ENCODE results near the gene RNF212. TPM values are rescaled to one million over a fixed set of nuclear protein-coding genes. Genes with fewer than 3 reads are reported as not detected.

The RNF212 gene
- total RNA-seq, 1 donor from 2014 or later: 11.2 TPM

GRCh38 chr4:1139860-1140259, 26.5 kb upstream of the RNF212 start:
- H3K4me1 Mint-ChIP-seq (ENCODE audit: low read depth): no peaks in the 10 kb centered on the region
- H3K27ac Mint-ChIP-seq: no peak overlapping the region
- H3K27me3 Mint-ChIP-seq: peaks cover 16% of the 10 kb centered on the region

GRCh38 chr4:1137850-1138249, 24.5 kb upstream of the RNF212 start:
- Mint-ChIP-seq H3K9me3 (ENCODE audit: low read depth) (peaks cover 4% of the 10 kb centered on the region), H3K36me3 (ENCODE audit: insufficient read depth) (peaks cover 3% of the 10 kb centered on the region), H3K4me1 (ENCODE audit: low read depth) (no peaks in the 10 kb centered on the region), H3K4me3 (ENCODE audit: low read depth) (no peak overlapping the region), H3K27me3 (peaks cover 12% of the 10 kb centered on the region), H3K27ac (no peak overlapping the region)
- no peak for DNase-seq (ENCODE audit: low spot score, unreplicated experiment)
- no peak for TF ChIP-seq CTCF (IDR thresholded peaks at IDR 0.05; ENCODE audit: unreplicated experiment)

More at GRCh38 chr4:1139860-1140259, 26.5 kb upstream of the RNF212 start:
- Mint-ChIP-seq H3K9me3 (ENCODE audit: low read depth) (peaks cover 10% of the 10 kb centered on the region), H3K36me3 (ENCODE audit: insufficient read depth) (peaks cover 10% of the 10 kb centered on the region), H3K4me3 (ENCODE audit: low read depth) (no peak overlapping the region)
- no peak for TF ChIP-seq CTCF (IDR thresholded peaks at IDR 0.05; ENCODE audit: unreplicated experiment)
- no peak for DNase-seq (ENCODE audit: low spot score, unreplicated experiment)

- no peak overlapping the region for H3K27ac Mint-ChIP-seq
- H3K27me3 Mint-ChIP-seq: peaks cover 12% of the 10 kb centered on the region
- H3K4me3 Mint-ChIP-seq (ENCODE audit: low read depth): no peak overlapping the region
Measured at GRCh38 chr4:1137063-1137776, 23.9 kb upstream of the RNF212 start.

GRCh38 chr4:1136048-1136447, 22.7 kb upstream of the RNF212 start:
- H3K9me3 Mint-ChIP-seq (ENCODE audit: low read depth): no peaks in the 10 kb centered on the region
- no peak for DNase-seq (ENCODE audit: low spot score, unreplicated experiment)
- peaks cover 9% of the 10 kb centered on the region for H3K27me3 Mint-ChIP-seq
- H3K4me1 Mint-ChIP-seq (ENCODE audit: low read depth): no peaks in the 10 kb centered on the region
- peaks cover 3% of the 10 kb centered on the region for H3K36me3 Mint-ChIP-seq (ENCODE audit: insufficient read depth)
- H3K4me3 Mint-ChIP-seq (ENCODE audit: low read depth): no peak overlapping the region
- H3K27ac Mint-ChIP-seq: no peak overlapping the region
- TF ChIP-seq CTCF (IDR thresholded peaks at IDR 0.05; ENCODE audit: unreplicated experiment): no peak

More at GRCh38 chr4:1137063-1137776, 23.9 kb upstream of the RNF212 start:
- Mint-ChIP-seq H3K36me3 (ENCODE audit: insufficient read depth) (peaks cover 3% of the 10 kb centered on the region), H3K4me1 (ENCODE audit: low read depth) (no peaks in the 10 kb centered on the region), H3K9me3 (ENCODE audit: low read depth) (peaks cover 4% of the 10 kb centered on the region)
- TF ChIP-seq CTCF (IDR thresholded peaks at IDR 0.05; ENCODE audit: unreplicated experiment): no peak
- no peak for DNase-seq (ENCODE audit: low spot score, unreplicated experiment)

GRCh38 chr4:1133033-1133432, 19.7 kb upstream of the RNF212 start:
- peaks cover 8% of the 10 kb centered on the region for H3K27me3 Mint-ChIP-seq
- no peak for TF ChIP-seq CTCF (IDR thresholded peaks at IDR 0.05; ENCODE audit: unreplicated experiment)
- H3K4me3 Mint-ChIP-seq (ENCODE audit: low read depth): no peak overlapping the region
- no peak overlapping the region for H3K27ac Mint-ChIP-seq
- no peaks in the 10 kb centered on the region for H3K9me3 Mint-ChIP-seq (ENCODE audit: low read depth)
- no peaks in the 10 kb centered on the region for H3K4me1 Mint-ChIP-seq (ENCODE audit: low read depth)
- no peaks in the 10 kb centered on the region for H3K36me3 Mint-ChIP-seq (ENCODE audit: insufficient read depth)
- DNase-seq (ENCODE audit: low spot score, unreplicated experiment): no peak

All from progenitor cell of endocrine pancreas (in vitro differentiated cells).